PC-3 (cell line): ENCODE results near the gene FAM216B.

Experiments used
- EZH2 ChIP-seq: fragments of 300-600 bp; sonication (generic); IDR thresholded peaks from one replicate; pipeline ENCODE4 v1.6.1; 2017; ENCODE audit warnings: antibody characterized with exemption, mild to moderate bottlenecking, low read length; ENCODE audit not compliant: unreplicated experiment
- TF ChIP-seq, protein P1 (sequence below): fragments of 300-600 bp; sonication (generic); conservative IDR thresholded peaks from 2 replicates; pipeline ENCODE4 v1.5.1; 2017; ENCODE audit warnings: antibody characterized with exemption, low read depth, mild to moderate bottlenecking, low read length

DNA sequence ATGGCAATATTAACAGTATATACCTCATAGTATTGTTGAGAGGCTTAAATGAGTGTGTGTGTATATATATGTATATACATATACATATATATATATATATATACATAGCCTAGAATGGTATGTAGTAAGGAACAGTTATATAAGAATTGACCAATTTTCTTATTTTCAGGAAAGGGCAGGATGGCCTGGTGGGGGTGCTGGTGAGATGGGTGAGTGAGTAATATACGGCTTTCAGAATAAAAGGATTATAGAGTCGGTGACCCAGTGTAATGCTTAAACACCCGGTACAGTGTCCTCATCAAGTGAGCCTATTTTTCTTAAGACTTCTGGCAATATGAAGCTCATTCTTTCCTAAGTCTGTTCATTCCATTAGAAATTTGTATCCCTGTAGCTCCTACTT, 11.7 kb upstream of the FAM216B start:
- TF ChIP-seq, protein P1, sequence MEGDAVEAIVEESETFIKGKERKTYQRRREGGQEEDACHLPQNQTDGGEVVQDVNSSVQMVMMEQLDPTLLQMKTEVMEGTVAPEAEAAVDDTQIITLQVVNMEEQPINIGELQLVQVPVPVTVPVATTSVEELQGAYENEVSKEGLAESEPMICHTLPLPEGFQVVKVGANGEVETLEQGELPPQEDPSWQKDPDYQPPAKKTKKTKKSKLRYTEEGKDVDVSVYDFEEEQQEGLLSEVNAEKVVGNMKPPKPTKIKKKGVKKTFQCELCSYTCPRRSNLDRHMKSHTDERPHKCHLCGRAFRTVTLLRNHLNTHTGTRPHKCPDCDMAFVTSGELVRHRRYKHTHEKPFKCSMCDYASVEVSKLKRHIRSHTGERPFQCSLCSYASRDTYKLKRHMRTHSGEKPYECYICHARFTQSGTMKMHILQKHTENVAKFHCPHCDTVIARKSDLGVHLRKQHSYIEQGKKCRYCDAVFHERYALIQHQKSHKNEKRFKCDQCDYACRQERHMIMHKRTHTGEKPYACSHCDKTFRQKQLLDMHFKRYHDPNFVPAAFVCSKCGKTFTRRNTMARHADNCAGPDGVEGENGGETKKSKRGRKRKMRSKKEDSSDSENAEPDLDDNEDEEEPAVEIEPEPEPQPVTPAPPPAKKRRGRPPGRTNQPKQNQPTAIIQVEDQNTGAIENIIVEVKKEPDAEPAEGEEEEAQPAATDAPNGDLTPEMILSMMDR, result peak; percentile 36
- no peak for TF ChIP-seq EZH2
